Prostate gland (tissue), 2 donors: ENCODE data around the gene LIPC. TPM values are rescaled to one million over a fixed set of nuclear protein-coding genes. Genes with fewer than 3 reads are reported as not detected.

Experiments
- DNase-seq: peaks from one replicate; pipeline ENCODE4 v3.0.0-alpha.2; 2019; ENCODE audit warnings: low spot score
- H3K27ac ChIP-seq, 2 donors: fragments of 200-600 bp; sonication (generic); 2 replicates each; pipeline ENCODE4 v1.5.1; 2017 to 2019
- H3K27me3 ChIP-seq: fragments of 200-600 bp; sonication (generic); replicated peaks from 2 replicates; pipeline ENCODE4 v1.5.1; 2019; ENCODE audit not compliant: insufficient read depth
- H3K36me3 ChIP-seq, 2 donors: fragments of 200-600 bp; sonication (generic); 1 replicate in 1 of 2; 2 replicates in 1 of 2; pipeline versions ENCODE4 v1.5.1 to v1.8.1; 2017 to 2019
- H3K4me1 ChIP-seq: fragments of 200-600 bp; sonication (generic); replicated peaks from 2 replicates; pipeline ENCODE4 v1.5.1; 2019
- H3K4me3 ChIP-seq, 2 donors: fragments of 200-600 bp; sonication (generic); 2 replicates each; pipeline ENCODE4 v1.5.1; 2017 to 2019
- H3K9me3 ChIP-seq: fragments of 200-600 bp; sonication (generic); 2 replicates; pipeline ENCODE4 v1.5.1; 2017
- CTCF ChIP-seq, 4 experiments: fragments of 200-600 bp in 2 of 4; fragments of 450-650 bp in 2 of 4; sonication (generic) in 2 of 4; IDR thresholded peaks; 1 replicate in 3 of 4; 2 replicates in 1 of 4; pipeline ENCODE4 v1.5.1; 2016 to 2019; ENCODE audit warnings: antibody characterized with exemption in 4 of 4, mild to moderate bottlenecking in 2 of 4, moderate library complexity in 2 of 4
- POLR2A ChIP-seq: fragments of 450-650 bp; IDR thresholded peaks from one replicate; pipeline ENCODE4 v1.6.1; 2016; ENCODE audit warnings: antibody characterized with exemption, mild to moderate bottlenecking
- POLR2AphosphoS5 ChIP-seq: sonication (generic); formaldehyde crosslinking; IDR thresholded peaks from one replicate; pipeline ENCODE4 v1.6.1; 2017; ENCODE audit warnings: antibody characterized with exemption
- WGBS: methylation state at CpG from one replicate; pipeline ENCODE4 v1.1.5; 2018; 5-methylcytosine and 5-hydroxymethylcytosine counted together
- intact Hi-C: fragments of 100-400 bp; cut with DNase I; formaldehyde crosslinking; loops from one replicate; pipeline ENCODE4 v1.14.2; 2022
- total RNA-seq, 2 donors: library from RNA; depleted of rRNA; stranded (reverse); fragments of >200 nt; gene quantifications; one replicate each; pipeline ENCODE4 v1.1.0, GENCODE V29; 2016

Gene LIPC
- total RNA-seq, 2 donors from 2014 or later = 0.14 TPM; not detected in 1

DNA sequence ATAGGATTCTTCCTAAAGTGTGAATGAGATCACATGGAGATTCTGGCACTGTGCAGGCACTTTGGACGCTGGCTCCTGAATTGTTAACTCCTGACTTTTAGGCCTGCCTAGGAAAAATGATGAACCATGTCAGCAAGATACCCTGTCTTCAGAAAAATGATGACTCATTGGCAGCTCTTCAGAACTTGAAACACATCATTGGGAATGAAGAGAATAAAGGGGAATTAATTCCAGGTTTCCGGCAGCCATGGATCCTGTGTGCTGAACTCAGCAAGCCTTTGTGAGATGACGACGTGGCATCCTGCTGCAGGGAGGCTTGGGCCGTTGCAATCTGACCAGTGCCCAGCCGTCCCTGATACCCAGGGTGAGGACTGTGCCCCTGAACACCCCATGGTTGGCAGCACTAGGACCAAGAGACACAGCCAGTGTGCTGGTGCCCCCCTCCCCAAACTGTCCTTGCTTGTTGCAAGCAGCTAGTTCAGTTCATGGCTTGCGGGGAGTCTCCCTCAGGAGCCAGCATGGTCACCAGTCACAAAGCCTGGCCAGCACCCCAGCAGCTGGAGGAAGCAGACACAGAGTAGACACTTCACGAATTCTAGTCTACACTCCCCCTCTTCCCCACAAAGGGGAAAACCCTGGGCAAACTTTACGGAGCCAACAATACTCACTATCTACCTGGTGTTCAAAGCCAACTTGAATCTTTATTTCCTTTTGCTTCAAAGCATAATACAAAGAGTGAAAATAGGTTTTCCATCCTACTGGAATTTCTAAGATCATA, 7.8 kb upstream of the LIPC start:
- Histone ChIP-seq H3K27me3 (no peaks in the 10 kb centered on the region), H3K27ac (no peak overlapping the region), H3K4me1 (peaks cover 7% of the 10 kb centered on the region), H3K9me3 (no peaks in the 10 kb centered on the region), H3K36me3 (no peaks in the 10 kb centered on the region), H3K4me3 (no peak overlapping the region)
- WGBS = 79% methylated on average over 9 of the region's 9 CpGs
- intact Hi-C loops = no loop called here
- no peak for DNase-seq
- TF ChIP-seq POLR2AphosphoS5 (no peak), POLR2A (no peak)

DNA sequence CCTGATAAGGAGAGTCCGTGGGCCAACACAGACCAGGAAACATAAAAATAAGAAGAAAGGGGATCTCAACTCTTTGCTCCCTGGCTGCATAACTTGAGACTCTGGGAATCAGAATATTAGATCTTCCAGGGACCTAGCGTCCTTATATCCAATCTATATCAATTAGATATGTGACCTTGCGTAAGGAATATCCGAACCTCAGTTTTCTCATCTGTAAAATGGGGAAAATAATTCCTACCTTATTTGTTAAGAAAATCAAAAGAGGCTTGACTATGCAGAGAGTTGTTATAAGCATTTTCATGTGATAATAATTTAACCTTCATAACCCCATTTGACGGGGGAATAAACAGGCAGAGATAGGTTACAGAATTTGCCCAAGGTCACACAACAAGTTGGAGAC, 7.1 kb upstream of the LIPC start:
- H3K9me3 ChIP-seq = no peaks in the 10 kb centered on the region
- TF ChIP-seq POLR2A (no peak), CTCF (IDR thresholded peaks at IDR 0.05) (no peak), POLR2AphosphoS5 (no peak)
- H3K27ac ChIP-seq = peak overlapping the region in 1 of 2 donors; percentile 56
- DNase-seq = no peak
- H3K4me3 ChIP-seq = no peak overlapping the region
- H3K36me3 ChIP-seq = no peaks in the 10 kb centered on the region
- H3K27me3 ChIP-seq = no peaks in the 10 kb centered on the region
- peaks cover 7% of the 10 kb centered on the region for H3K4me1 ChIP-seq
- WGBS = 77% methylated on average over 5 of the region's 5 CpGs
- intact Hi-C loops = no loop called here

DNA sequence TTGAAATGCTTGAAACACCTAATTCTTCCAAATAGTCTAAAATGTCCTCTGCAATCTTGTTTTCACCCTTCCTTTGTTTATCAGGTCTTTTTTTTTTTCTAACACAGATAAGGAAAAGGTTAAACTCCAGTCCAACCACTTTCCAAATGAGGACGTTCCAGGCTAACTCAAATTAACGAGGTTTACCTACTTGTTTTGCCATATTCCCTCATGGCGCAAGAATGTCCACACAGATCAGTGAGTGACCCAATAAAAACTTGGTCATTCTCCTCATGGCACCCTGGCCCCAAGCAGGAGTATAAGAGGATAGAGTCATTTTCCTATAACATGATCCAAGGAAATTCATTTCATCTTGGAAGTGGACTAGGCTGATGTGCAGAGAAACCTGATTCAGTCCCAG, 6.6 kb upstream of the LIPC start:
- Histone ChIP-seq H3K4me3 (no peak overlapping the region), H3K36me3 (no peaks in the 10 kb centered on the region), H3K27ac (peak overlapping the region; percentile 43 to 56), H3K4me1 (peaks cover 7% of the 10 kb centered on the region), H3K27me3 (no peaks in the 10 kb centered on the region), H3K9me3 (no peaks in the 10 kb centered on the region)
- TF ChIP-seq CTCF (IDR thresholded peaks at IDR 0.05) = no peak
- TF ChIP-seq POLR2A = no peak
- peak; percentile 90 for TF ChIP-seq POLR2AphosphoS5
- intact Hi-C loops = no loop called here
- WGBS = 32% methylated on average over 3 of the region's 3 CpGs
- peak; percentile 72 for DNase-seq

DNA sequence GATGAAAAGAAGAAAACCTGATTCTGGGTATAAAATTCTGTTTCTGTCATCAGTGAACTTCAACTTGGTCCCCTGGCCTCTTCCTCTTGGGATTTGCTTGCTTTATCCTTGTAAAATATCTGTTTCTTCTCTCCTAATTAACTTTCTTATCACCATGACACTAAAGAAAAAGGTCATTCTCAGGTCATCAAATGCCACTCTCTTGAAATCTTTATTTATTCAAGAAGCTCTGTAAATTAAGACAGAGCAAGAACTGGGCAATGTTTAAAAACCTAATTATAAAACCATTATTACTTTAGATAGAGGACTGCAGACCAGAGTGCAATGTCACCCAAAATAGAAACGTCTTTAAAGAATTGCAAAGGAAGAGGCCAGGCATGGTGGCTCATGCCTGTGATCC, 6.0 kb upstream of the LIPC start:
- no peak for DNase-seq
- no peak overlapping the region for H3K4me3 ChIP-seq
- H3K27me3 ChIP-seq = no peaks in the 10 kb centered on the region
- no peaks in the 10 kb centered on the region for H3K9me3 ChIP-seq
- peaks cover 7% of the 10 kb centered on the region for H3K4me1 ChIP-seq
- WGBS = 22% methylated on average over 1 of the region's 1 CpG
- TF ChIP-seq POLR2A (no peak), POLR2AphosphoS5 (no peak), CTCF (IDR thresholded peaks at IDR 0.05) (no peak)
- no peaks in the 10 kb centered on the region for H3K36me3 ChIP-seq
- intact Hi-C loops = no loop called here
- peak overlapping the region; percentile 43 to 56 for H3K27ac ChIP-seq

DNA sequence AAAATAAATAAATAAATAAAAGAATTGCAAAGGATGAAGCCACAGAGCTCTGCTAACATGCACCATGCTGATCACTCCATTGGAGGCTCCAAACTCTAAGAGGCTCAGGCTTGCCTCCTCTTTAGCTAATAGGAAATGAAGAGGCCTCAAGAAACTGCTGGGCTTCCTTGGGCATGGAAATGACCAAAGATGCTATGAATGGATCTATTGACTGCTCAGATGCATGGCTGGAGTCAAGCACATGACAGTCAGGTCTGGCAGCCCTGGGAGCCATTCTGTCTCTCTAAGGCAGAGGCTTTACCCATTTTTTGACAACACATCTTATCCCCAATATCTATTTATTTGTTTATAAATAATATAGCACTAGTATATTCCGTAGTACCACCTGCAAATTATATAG, 5.3 kb upstream of the LIPC start:
- 93% methylated on average over 1 of the region's 1 CpG for WGBS
- H3K36me3 ChIP-seq = no peaks in the 10 kb centered on the region
- no peak for DNase-seq
- intact Hi-C loops = no loop called here
- no peak overlapping the region for H3K4me3 ChIP-seq
- no peak for TF ChIP-seq POLR2AphosphoS5
- no peak for TF ChIP-seq CTCF (IDR thresholded peaks at IDR 0.05)
- no peak for TF ChIP-seq POLR2A
- H3K27me3 ChIP-seq = no peaks in the 10 kb centered on the region
- H3K9me3 ChIP-seq = no peaks in the 10 kb centered on the region
- peak overlapping the region in 1 of 2 donors; percentile 56 for H3K27ac ChIP-seq
- H3K4me1 ChIP-seq = peaks cover 7% of the 10 kb centered on the region
